Mucosa of descending colon (tissue), 3 donors: Measurements from ENCODE around the gene OR2L8. TPM values are rescaled to one million over a fixed set of nuclear protein-coding genes. Genes with fewer than 3 reads are reported as not detected.
"Not testable (repeated sequence)": the region's sequence is repeated elsewhere in the genome, so short reads cannot be mapped to it uniquely, and the experiment has no call there.

ENCODE experiments used
- ATAC-seq: fragments of 200-7000 bp; cut with Tn5 transposase; one replicate; pipeline ENCODE4 v1.9.1; 2020; ENCODE audit warnings: mild to moderate bottlenecking, moderate library complexity
- DNase-seq, 3 donors: peaks; one replicate each; pipeline ENCODE4 v3.0.0-alpha.2; 2020
- H3K36me3 ChIP-seq: fragments of 200-600 bp; one replicate; pipeline ENCODE4 v1.8.0; 2021; ENCODE audit warnings: low read depth, mild to moderate bottlenecking
- H3K4me1 ChIP-seq: fragments of 200-600 bp; one replicate; pipeline ENCODE4 v1.8.0; 2021; ENCODE audit warnings: low read depth, mild to moderate bottlenecking
- H3K4me3 ChIP-seq: fragments of 200-600 bp; one replicate; pipeline ENCODE4 v1.8.0; 2021; ENCODE audit warnings: mild to moderate bottlenecking
- H3K9me3 ChIP-seq: fragments of 200-600 bp; one replicate; pipeline ENCODE4 v1.8.0; 2021; ENCODE audit warnings: mild to moderate bottlenecking
- intact Hi-C, 2 donors: fragments of 100-400 bp; cut with DNase I in 1 of 2; cut with micrococcal nuclease in 1 of 2; formaldehyde crosslinking; loops; one replicate each; pipeline versions ENCODE4 v1.11.0 to v1.11.1; 2022; cut with DNase I, micrococcal nuclease
- total RNA-seq, 3 donors: library from RNA; stranded (reverse); fragmentation: NEBNext Ultra II Directional in 2 of 3; extraction: Animal tissue kit (Norgen Biotek cat#: 25700) in 2 of 3; gene quantifications; one replicate each; pipeline versions ENCODE4 v1.2.1 to v1.2.4, GENCODE V29; 2021 to 2023
- TF ChIP-seq, protein P1 (sequence below): fragments of 200-600 bp; IDR thresholded peaks from one replicate; pipeline ENCODE4 v1.8.0; 2022; ENCODE audit warnings: antibody characterized with exemption, mild to moderate bottlenecking
- donor health status: DM: no; HTN: no; CAD: no; lungs with moderate emphysema.
- donor health status: DM: no; HTN: no; CAD: no.
- donor health status: DM: no; HTN: yes; CAD: no.

Gene OR2L8
- total RNA-seq, 3 donors from 2014 or later, result not detected

DNA sequence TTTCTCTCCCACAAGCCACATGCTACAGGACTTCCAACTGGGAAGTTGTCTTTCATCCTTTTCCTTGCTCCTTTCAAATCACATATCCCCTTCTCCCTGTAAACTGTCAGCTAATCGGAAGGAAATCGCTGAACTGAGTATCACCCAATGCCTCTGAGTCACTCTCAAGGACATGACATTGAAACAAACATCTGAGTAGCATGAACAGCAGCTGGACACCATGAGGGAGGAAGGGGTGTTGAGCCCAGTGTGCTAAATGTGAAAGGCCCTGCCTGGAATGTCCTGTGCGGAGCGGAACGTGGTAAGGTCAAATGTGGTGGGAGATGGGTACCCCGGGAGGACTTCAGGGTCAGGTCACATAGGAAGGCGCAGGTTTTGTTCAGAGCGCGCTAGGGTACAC is 23.8 kb upstream of the OR2L8 start, which contains the start of gene OR2AJ1:
Gene OR2AJ1, plus strand, starts transcription at position 22 of the 400 bp plus-strand sequence. CDS start 8,880 bp downstream, outside the sequence.
- Histone ChIP-seq H3K9me3 (no peaks in the 10 kb centered on the region), H3K36me3 (no peaks in the 10 kb centered on the region), H3K4me1 (no peaks in the 10 kb centered on the region), H3K4me3 (no peak within 1 kb of the TSS)
- ATAC-seq (no peak), DNase-seq (no peak)
- intact Hi-C loops, result no loop called here
- TF ChIP-seq, protein P1, sequence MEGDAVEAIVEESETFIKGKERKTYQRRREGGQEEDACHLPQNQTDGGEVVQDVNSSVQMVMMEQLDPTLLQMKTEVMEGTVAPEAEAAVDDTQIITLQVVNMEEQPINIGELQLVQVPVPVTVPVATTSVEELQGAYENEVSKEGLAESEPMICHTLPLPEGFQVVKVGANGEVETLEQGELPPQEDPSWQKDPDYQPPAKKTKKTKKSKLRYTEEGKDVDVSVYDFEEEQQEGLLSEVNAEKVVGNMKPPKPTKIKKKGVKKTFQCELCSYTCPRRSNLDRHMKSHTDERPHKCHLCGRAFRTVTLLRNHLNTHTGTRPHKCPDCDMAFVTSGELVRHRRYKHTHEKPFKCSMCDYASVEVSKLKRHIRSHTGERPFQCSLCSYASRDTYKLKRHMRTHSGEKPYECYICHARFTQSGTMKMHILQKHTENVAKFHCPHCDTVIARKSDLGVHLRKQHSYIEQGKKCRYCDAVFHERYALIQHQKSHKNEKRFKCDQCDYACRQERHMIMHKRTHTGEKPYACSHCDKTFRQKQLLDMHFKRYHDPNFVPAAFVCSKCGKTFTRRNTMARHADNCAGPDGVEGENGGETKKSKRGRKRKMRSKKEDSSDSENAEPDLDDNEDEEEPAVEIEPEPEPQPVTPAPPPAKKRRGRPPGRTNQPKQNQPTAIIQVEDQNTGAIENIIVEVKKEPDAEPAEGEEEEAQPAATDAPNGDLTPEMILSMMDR, result no peak

DNA sequence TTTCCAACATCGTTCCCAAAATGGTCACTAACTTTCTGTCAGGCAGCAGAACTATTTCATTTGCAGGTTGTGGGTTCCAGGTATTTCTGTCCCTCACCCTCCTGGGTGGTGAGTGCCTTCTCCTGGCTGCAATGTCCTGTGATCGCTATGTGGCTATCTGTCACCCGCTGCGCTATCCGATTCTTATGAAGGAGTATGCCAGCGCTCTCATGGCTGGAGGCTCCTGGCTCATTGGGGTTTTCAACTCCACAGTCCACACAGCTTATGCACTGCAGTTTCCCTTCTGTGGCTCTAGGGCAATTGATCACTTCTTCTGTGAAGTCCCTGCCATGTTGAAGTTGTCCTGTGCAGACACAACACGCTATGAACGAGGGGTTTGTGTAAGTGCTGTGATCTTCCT is 14.7 kb upstream of the OR2L8 start:
- peaks cover 18% of the 10 kb centered on the region for H3K9me3 ChIP-seq
- ATAC-seq, result no peak
- H3K4me1 ChIP-seq, result no peaks in the 10 kb centered on the region
- H3K36me3 ChIP-seq, result no peaks in the 10 kb centered on the region
- TF ChIP-seq, protein P1, result no peak
- DNase-seq, result no peak
- no peak overlapping the region for H3K4me3 ChIP-seq
- intact Hi-C loops, result no loop called here

DNA sequence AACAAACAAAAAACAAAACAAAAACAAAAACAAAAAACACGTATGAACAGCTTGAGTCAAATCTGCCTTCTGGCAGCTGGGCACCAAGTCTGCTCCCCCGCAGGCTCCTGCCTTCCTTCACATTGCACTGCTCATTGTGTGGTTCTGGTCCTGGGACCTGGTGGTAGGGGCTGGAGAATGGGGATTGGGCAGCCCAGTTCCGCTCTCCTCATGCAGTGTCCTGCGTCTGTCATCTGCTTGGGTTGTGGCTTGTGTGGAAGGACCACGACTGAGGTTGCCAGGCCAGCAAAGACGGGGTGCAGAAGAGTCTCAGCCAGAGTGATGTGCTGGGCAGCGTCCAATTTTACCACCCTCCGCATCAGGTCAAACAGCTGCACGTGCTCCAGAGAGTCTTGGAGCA is 12.9 kb upstream of the OR2L8 start:
- intact Hi-C loops, result no loop called here
- TF ChIP-seq, protein P1, result no peak
- DNase-seq (no peak), ATAC-seq (no peak)
- Histone ChIP-seq H3K36me3 (no peaks in the 10 kb centered on the region), H3K9me3 (peaks cover 18% of the 10 kb centered on the region), H3K4me3 (no peak overlapping the region), H3K4me1 (no peaks in the 10 kb centered on the region)

DNA sequence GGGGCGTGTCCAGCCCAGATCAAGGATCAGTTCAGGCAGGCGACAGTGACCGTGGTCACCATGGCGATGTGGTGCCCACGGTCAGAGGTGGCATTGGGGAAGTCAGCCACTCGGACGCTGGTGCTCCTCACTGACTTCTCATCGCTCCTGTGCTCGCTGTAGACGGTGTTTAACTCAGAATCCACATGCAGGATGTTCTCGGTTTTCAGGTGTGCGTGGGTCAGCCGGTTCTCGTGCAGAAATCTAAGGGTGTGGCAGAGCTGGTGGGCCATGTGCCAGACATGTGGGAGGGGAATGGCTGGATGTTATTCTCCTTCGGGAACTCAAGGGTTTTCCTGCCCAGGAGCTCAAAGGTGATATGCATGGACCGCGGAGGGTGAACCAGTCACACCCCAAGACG is 12.2 kb upstream of the OR2L8 start:
- intact Hi-C loops, result no loop called here
- ATAC-seq, result no peak

DNA sequence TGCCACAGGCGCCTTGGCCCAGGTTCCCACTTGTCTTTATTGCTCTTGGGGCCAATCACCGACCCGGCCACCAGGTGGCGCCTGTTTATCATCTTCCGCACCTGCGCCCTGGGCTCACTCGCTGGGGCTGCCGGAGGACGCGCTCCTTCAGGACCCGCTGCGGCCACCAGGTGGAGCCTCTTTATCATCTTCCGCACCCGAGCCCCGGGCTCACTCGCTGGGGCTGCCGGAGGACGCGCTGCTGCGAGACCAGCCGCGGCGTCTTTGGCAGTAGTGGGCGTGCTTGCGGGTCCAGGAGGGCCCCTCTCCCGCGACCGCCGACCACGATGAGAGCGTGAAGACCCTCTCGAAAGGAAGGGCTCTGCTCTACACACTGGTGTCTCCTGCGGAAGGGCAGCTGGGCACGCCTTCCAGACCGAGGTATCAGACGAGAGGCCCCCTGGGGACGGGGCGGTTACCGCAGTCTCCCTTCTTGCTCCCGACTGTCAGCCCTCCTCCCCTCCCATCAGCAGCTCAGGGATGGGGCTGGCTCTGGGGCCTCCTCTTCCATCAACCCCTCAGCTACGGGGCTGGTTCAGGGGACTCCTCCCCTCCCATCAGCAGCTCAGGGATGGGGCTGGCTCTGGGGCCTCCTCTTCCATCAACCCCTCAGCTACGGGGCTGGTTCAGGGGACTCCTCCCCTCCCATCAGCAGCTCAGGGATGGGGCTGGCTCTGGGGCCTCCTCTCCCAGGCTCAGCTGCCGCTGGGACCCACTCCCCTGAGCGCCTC is 11.5 kb upstream of the OR2L8 start:
- intact Hi-C loops, H3K36me3 ChIP-seq, H3K4me3 ChIP-seq, H3K4me1 ChIP-seq: not testable (repeated sequence)
- peak; percentile 47 to 80 (median 47) for DNase-seq
- ATAC-seq, result peak; percentile 91
- peaks cover 17% of the 10 kb centered on the region for H3K9me3 ChIP-seq

More for the DNA sequence above, 12.2 kb upstream of the OR2L8 start:
- TF ChIP-seq, protein P1, result no peak
- Histone ChIP-seq H3K4me1 (no peaks in the 10 kb centered on the region), H3K36me3 (no peaks in the 10 kb centered on the region), H3K9me3 (peaks cover 14% of the 10 kb centered on the region), H3K4me3 (no peak overlapping the region)
- no peak for DNase-seq

DNA sequence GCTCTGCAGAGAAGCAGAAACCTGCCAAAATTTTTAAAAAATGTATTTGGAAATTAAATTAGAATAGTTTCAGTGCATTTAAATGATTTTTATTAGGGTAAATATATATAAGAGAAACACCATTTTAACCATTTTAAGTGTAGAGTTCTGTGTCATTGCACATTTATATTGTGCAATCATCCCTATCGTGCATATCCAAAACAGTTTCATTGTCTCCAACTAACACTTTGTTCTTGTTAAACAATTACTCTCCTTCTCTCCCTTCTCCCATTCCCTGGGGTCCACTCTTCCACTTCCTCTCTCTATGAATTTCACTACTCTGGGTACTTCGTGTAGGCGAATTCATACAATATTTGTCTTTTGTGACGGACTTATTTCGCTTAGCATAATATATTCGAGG is 6.0 kb upstream of the OR2L8 start:
- intact Hi-C loops, result no loop called here
- DNase-seq (no peak), ATAC-seq (no peak)
- TF ChIP-seq, protein P1, result no peak
- Histone ChIP-seq H3K36me3 (no peaks in the 10 kb centered on the region), H3K4me3 (no peak overlapping the region), H3K9me3 (peaks cover 4% of the 10 kb centered on the region), H3K4me1 (no peaks in the 10 kb centered on the region)
